ENCODE results near the gene AFMID.

The AFMID gene

DNA sequence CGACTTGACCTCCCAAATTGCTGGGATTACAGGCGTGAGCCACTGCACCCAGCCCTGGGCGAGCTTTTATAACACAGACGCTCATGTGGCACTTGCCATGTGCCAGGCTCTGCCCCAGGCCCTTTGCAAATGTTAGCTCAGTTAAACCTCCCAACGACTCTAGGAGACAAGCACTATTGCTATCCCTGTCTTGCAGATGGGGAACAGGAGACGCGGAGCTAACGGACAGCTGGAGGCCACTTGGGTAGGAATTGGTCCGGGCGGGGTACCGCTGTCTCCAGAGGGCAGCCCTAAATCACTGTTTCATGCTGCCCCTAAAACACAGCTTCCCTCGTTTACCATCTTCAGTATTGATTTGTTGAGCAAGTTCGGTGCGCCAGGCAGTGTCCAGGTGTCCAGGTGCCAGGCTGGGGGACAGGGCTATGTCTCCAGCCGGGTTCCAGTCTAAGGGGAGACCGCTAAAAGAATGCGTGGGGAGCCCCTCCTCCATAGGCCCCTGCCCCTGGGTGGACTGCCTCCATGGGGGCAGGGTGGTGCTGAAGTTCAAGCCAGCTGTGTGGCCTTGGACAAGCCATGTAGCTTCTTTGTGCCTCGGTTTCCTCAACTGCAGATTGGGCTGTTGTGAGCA lies 68.0 kb downstream of the AFMID start:
- DNase-seq (ENCODE audit: low read depth in 3 of 3), result no peak

DNA sequence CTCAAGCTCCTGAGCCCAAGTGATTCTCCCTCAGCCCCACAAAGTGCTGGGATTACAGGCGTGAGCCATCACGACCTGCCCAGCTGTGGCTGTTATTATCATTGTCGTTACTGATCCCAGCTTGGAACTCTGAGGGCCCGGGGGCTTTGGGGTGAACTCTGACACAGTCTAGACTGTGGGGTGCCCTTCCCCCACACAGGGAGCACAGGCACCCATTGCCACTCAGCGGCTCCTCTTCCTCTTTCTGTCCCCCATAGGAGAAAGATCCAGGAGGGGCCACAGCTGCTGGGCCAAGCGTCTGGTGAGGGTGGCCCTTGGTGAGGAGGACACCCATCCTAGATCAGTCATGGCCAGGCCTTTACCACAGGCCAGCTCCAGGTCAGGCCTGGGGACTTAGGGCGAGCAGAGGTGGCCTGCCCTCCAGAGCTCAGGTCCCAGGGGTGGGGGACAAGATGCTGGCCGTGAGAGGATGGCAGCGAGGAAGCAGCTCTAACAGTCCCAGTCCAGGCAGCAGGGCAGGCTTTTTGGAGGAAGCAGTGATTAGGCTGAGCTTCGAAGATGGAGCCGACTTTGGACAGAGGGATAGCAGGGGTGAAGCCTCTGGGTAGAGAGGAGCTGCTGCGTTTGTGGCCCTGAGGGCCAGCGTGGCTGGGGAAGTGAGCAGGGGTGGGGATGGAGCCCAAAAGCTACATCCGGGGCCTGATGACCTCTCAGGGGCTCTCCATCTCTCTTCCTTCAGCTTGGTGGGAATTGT lies 69.0 kb downstream of the AFMID start:
- no peak for DNase-seq (ENCODE audit: low read depth in 3 of 3)

DNA sequence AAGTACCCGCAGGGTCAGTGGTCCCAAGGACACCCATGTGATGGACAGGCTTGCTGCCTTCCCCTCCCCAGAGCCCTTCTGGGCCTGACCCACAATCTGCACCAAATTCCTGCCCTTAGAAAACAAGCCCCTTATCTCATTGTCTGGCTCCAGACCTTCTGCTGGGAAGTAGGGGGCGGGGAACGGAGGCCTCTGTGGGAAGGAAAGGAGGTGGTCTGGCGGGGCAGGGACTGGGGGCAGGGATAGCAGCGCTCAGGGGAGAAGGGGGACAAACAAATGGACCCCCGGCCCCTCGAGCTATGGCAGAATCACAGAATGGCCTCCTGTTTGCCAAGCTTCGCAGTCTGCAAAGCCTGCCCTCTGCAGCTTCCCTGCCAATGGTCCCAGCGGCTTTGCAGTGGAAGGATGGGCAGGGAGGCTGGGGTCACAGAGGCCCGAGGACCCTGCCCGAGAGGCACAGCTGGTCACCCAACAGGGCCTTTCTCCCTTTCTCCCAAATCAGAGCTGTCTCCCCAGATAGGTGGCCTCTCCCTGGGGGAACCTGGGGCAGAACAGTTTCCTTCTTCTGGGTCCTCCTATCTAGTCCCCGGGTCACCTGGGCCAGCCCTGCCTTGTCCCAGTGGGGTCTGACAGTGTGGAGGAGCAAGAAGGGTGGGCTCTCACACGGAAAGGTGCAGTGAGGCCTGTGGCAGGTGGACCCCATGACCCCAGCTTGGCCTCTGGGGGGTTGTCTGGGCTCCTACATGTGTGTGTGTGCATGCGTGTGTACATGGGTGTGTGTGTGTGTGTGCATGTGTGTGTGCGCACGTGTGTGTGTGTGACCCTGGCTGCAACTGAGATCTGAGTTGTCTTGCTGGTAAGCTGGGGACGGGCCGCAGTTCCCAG lies 69.8 kb downstream of the AFMID start:
- no peak for DNase-seq (ENCODE audit: low read depth in 3 of 3)
